Body of pancreas (tissue), 4 donors: ENCODE measurements around the gene BOD1L1.

Source experiments
- CTCF ChIP-seq, 7 experiments: fragments of 450-650 bp in 4 of 7; fragments of 200-600 bp in 3 of 7; sonication (generic) in 3 of 7; IDR thresholded peaks; one replicate each; pipeline ENCODE4 v1.5.1; 2016 to 2019; ENCODE audit warnings: antibody characterized with exemption in 7 of 7
- POLR2A ChIP-seq, 3 donors: fragments of 450-650 bp; IDR thresholded peaks; one replicate each; pipeline ENCODE4 v1.6.1; 2016; ENCODE audit warnings: antibody characterized with exemption in 3 of 3, mild to moderate bottlenecking in 2 of 3

- no peak for TF ChIP-seq CTCF (IDR thresholded peaks at IDR 0.05)
- no peak for TF ChIP-seq POLR2A (IDR thresholded peaks at IDR 0.05)
Measured at GRCh38 chr4:13526658-13527057, 100.9 kb downstream of the BOD1L1 start.
